HG02571 (cell line): ENCODE results near the gene MEAK7.

Experiments
- ATAC-seq: cut with Tn5 transposase; IDR thresholded peaks from one replicate; pipeline ENCODE4 v1.9.1; 2021; ENCODE audit warnings: mild to moderate bottlenecking, moderate library complexity; ENCODE audit not compliant: unreplicated experiment

MEAK7 gene

GRCh38 chr16:84496991-84497390 lies 7.5 kb downstream of the MEAK7 start:
- ATAC-seq, result no peak

- ATAC-seq, result no peak
Observed at GRCh38 chr16:84495506-84495905, 9.0 kb downstream of the MEAK7 start.

DNA sequence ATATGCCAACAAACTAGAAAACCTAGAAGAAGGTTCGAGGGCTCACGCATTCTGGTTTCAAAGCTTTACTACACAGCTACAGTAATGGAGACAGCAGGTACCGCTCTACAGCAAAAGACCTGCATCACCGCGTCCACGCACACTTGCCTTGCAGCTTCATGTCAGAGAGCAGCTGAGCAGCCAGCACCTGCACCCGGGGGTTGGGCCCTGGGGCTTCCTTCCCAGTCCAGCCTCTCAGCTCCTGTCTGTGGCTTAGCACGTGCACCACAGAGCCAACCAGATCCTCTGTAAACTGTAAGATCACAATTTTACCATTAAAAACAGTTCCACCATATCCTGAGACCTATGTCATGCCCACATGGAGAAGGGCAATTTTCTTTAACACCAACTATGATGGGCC lies 15.3 kb downstream of the MEAK7 start:
- ATAC-seq, result no peak

GRCh38 chr16:84487358-84487757 lies 17.1 kb downstream of the MEAK7 start:
- ATAC-seq, result no peak

- ATAC-seq, result no peak
Observed at GRCh38 chr16:84486551-84487235, 17.8 kb downstream of the MEAK7 start.

DNA sequence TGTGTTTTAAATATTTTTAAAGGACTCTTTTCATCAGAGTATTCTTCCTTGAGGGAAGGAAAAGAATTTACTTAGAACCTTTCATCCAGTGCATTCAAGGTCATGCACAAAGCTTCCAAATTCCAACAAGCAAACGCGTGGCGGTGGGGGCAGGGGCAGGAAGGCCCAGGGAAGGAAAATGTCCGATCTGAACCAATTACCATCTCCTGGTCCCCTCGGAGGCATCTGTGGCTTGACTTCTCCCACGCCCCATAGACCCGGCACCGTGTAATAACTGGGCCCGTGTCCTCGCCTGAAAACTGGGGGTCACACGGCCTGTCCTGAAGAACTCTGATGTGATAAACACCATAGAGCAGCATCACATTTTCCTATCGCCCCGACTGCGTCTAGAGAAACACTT lies 18.3 kb downstream of the MEAK7 start:
- ATAC-seq, result no peak

DNA sequence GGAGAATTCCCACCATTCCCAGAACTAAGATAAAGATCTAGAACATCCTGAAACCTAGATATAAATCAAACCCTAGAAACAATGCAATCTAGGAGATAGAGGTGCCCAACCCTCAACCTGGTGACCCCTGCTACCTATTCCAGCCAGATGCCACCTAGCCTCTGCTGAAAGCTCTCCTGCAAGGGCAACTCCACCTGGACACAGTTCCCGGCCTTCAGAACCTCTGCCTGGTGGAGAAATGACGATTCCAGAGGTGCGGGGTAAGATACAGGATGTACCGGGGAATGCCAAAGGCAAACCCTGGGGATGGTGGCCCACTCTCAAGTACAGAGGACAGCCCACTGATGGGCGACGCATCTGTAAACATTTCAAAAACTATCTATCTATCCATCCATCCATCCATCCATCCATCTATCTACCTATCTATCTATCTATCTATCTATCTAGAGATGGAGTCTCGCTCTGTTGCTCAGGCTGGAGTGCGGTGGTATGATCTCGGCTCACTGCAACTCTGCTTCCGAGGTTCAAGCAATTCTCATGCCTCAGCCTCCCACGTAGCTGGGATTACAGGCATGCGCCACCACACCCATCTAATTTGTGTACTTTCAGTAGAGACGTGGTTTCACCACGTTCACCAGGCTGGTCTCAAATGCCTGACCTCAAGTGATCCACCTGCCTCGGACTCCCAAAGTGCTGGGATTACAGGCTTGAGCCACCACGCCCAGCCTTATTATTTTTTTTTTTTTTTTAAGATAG lies 19.0 kb downstream of the MEAK7 start:
- no peak for ATAC-seq

DNA sequence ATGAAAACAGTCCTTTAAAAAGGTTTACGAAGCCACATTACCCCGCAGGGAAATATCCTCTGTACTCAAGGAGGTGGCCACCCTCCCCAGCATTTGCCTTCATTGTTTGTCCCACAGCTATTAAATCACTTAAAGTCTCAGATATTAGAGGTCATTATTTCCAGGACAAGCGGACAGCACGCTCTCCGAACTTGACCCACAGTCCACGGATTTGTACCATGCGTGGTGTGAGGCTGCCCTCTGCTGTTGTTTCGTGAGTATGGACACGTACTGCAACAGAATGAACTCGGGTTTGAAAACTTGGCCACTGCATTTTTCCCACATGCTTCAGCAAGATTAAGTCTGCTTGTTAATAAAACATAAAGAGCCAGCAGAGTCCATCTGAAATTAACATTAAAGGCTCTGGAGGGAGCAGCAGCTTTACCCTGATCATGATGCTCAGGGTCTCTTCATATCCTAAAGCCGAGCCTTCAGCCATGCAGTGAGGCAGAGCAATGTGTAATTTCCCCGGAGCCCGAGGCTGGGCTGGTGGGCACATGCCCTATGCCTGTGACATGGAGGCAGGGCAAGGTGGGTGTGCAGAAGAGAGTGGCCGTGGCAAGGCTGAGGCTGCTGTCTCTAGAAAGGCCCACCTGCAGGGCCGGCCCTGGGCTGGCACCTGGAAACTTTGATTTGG lies 19.7 kb downstream of the MEAK7 start:
- no peak for ATAC-seq

DNA sequence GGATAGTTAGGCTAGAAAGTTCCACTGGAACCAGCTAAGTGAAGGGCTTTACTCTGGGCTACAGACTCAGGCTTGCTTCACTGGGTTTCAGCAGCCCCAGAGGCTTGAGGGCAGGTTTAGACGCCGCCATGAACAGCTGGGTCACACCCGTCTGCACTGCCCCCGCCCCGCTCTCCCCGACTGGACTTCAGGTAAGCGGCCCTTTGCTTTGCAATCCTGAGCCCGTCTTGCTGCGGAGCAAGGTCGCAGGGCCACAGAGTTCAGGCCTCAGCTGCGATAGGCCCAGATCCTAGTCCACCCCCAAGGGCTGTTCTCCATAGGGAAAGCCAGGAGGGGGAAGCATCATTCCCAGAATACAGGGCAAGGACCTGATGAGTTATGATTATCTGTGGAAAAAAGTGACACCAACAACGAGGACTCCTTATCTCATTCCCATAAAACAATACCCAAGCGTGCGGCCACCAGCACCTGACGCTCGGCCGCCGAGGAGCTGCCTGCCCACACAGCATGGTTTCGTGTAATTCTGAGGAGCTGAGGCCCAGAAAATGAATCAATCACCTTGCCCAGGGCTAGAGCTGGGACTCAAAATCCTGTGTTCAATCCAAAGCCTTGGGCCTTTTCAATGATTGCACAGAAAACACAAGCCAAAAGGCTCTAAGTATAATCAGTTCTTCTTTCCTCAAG lies 20.4 kb downstream of the MEAK7 start:
- ATAC-seq, result no peak

DNA sequence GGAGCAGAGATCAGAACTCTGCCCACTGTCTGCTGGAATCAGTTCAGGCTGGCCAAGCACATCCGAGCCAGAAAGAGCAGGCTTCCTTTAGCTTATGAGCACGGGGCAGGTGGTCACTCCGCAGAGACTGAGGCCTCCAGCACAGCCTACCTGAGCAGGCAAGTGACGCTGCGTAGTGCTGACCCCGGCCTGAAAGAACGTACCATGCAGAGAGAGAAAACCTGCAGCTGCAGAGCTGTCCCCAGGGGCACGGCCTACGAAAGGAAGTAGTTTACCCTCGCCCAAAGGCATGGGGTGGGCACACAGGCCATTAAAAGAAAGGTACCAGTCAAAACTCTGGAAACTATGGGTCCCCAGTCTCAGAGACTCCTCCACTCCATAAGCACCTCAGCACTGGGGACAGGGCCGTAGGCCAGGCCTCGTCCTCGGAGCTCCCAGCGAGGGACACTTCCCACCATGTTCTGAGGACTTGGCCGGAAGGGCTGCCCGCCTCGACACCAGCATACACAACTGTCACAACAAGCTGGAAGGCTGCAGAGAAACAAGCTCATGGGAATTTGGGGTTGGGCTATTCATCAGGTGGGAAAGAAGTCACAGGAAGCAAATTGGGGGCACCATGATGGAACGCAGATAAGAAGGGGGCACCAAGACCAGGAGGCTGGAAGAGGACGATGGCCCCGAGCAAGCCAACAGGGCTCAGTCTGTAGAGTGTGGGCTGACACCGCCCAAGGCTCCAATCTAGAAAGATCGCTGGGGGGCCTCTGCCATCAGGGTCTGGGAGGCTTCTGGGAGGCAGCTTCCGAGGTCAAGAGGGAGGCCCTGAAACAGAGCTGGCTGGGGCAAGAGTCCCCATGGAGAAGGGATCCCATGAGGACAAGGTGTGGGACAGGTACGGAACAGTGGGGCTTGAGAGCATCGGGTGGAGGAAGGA lies 21.2 kb downstream of the MEAK7 start:
- no peak for ATAC-seq

DNA sequence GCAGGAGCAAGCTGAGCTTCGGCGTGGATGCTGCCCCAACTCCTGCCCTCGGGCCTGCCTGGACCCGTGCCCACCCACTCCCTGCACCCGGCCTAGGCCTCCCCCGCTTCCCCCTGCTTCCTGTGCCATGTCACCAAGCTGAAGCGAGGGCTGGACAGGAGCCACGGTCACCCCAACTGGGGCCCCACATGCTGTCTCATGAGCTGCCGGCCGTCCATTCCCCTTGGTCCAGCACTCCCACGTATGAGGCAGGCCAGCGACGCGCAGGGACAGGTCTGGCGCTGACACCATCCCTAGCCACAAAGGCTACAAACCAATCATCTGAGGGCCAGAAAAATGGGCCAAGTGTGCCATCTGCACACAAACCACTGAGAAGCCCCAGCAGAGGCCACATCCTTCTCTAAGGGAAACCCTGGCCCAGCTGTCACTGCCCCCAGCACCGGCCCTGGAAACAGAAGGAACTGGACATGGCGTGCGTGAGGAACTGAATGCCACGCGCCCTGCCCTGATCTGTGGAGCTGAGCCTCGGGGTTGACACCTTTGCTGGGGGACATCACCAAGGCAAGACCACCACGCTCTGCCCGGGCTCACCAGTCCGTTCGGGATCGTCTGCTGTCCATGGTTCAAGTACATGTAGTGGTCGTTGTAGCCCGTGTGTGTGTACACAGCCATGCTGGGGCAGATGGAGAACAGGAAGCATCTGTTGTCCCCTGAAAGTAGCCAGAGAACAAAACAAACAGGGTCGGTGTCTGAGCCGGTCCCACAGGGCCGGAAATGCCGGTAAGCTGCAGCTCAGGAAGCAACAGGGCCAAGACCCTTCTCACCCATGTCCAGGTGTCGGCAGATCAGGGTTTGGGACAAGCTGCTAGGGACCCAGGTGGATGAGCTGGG lies 22.2 kb downstream of the MEAK7 start:
- no peak for ATAC-seq

DNA sequence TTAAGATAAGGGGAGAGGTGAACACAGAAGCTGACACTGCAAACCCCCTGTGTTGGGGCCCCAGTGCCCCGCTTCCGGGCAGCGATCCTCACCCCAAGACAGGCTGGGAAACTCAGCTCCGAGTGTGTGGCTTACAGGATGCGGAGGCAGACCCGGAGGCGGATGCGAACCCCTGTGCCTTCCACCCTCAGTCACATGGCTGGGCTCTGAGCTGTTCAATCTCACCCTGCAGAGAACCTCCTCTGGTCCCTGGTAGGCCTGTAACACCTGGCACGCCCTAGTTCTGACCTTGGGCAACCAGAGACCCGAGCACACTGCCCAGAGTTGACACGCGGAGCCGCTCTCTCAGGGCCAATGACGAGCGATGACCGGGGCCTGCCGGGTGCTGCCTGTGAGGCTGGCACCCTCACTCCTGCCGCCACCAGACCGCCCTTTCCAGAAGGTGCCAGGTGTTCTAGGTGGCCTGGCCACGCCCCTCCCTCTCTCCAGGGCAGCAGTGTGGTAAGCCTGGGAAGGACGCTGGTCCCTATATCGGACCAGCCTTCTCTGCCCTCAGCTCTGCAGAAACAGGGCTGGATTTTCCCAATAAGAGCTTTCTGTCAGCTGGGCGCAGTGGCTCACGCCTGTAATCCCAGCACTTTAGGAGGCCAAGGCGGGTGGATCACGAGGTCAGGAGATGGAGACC lies 23.3 kb downstream of the MEAK7 start:
- no peak for ATAC-seq

GRCh38 chr16:84479716-84480450 lies 24.6 kb downstream of the MEAK7 start:
- ATAC-seq, result no peak

DNA sequence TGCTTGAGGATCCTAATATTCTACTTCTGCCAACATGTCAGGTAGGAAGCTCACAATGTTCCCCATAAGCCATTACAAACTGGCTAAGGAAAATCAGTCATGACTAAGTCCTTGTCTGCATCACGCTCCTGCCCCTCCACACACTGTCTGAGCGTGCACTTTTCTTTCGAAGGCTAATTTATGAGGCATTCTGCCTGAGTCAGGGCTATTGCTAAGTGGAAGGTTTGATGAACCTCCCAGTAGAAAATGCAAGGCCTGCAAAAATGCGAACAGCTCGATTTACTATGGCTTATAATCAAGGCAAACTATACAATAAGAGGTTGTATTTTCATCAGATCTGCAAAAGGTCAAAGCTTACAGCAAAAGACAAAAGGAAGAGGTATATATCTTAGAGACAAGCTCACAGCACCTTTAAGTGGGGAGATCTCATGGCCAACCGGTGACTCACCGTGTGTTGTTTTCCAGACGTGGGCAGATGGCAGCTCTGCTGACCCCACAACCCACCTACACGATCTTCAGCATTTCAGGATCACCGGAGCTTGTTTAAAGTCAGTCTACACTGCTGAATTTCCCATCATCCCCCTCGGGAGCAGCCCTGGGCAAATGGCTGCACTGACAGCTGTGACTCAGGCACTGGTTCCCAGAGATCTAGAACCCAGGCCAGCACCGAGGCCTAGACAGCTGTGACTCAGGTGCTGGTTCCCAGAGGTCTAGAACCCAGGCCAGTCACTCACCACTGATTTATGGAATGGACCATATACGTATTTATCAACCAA lies 26.1 kb downstream of the MEAK7 start:
- no peak for ATAC-seq

DNA sequence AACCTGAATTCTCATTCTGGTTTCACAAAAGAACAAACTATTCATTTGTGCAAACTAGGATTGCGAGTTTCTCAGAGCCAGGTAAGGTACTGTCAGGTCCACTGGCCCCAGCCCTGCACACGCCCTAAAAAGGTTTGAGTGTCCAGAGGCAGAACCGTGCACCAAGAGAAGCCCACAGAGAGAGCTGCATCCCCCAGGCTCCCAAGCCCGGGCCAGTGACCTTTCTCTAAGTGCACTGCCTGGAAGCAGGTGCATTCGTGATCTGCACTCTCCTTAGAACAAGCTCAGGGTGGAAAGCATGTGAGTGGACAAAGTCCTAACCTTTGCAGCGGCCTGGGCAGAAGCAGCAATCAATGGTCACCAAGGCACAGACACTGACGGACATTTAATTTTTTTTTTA lies 26.8 kb downstream of the MEAK7 start:
- no peak for ATAC-seq

- no peak for ATAC-seq
Observed at GRCh38 chr16:84476401-84476800, 28.1 kb downstream of the MEAK7 start.

DNA sequence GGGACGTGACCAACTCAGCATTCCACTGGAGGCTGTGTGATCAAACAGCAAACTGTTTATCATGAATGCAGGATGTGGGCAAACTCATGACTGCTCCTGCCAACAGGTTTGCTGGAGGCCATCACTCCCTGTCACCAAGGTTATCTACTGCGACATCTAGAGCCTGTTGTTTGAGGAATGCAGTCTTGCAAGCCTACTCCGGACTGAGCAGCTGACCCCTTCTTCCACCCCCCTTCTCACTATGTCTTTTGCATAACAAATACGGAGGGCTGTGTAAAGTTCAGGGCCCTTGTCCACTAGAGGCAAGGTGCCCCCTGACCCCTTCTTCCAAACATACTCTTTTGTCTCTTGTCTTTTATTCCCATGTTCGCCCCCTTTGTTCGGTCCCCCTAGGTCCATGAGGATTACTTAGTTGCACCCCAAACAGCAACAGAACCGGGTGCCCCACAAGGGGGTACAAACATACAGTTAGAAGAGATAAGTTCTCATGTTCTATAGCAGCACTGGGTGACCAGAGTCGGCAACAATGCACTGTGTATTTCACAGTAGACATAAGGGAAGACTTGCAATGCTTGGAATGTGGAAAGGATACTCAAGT lies 28.7 kb downstream of the MEAK7 start:
- ATAC-seq, result no peak
